ENCODE data around the gene TRIM47.
A peak's percentile ranks its signal among the peaks of the same experiment; 100 is the strongest.
"Not testable (repeated sequence)": the region's sequence is repeated elsewhere in the genome, so short reads cannot be mapped to it uniquely, and the experiment has no call there.

TRIM47 gene

DNA sequence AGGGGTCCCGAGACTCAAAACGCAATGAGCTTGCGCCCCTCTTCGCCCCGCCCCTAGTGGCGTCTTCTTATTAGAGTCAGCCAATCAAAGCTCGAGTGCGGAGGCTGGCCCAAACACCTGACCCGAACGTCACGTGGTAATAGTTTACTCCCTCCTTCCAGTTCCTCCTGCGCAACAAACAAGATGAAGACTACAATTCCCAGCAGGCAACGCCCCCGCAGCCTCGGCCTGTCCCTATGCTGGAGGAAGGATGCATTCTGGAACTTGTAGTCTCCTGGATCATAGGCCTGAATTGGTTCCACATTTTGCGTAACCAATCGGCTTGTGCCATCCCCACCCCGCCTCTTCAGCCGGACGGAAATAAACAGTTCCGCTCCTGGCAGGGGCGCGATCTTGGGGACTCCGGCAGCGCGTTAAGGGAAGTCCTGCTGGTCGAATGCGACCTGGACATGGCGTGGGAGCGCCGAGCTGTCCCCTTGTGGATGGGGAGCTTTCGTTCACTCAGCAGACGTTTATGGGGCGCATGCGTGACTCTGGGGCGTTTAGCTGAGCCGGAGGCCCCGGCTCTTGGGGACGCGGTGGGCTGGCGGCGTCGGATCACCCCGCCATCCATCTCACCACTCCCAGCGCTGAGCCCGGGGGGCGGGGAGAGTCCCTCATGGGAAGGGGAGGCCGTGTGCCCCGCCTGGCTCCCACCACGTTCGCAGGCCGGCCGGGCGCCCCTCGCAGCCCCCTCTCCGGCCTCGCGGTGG is 22.9 kb downstream of the TRIM47 start, which contains the start of gene WBP2:
WBP2 (minus strand) TSS at position 26 of the 752 bp plus-strand sequence. CDS start 38 bp downstream, outside the sequence.
- H3K36me3 Mint-ChIP-seq (ENCODE audit: low read depth): peaks cover 39% of the 10 kb centered on the region
- intact Hi-C loops (cut with micrococcal nuclease): loop anchor here (1.0 to 2.0 kb wide), 4 partner anchors 11 to 71 kb away; partner anchors contain the start of genes MRPL38, TRIM65, UNC13D and UNK
- H3K4me3 Mint-ChIP-seq: no peak within 1 kb of the TSS
- no peaks in the 10 kb centered on the region for H3K9me3 Mint-ChIP-seq
- no peaks in the 10 kb centered on the region for H3K27me3 Mint-ChIP-seq
- H3K27ac Mint-ChIP-seq: no peak within 1 kb of the TSS
- peaks cover 40% of the 10 kb centered on the region for H3K4me1 Mint-ChIP-seq (ENCODE audit: low read depth)

DNA sequence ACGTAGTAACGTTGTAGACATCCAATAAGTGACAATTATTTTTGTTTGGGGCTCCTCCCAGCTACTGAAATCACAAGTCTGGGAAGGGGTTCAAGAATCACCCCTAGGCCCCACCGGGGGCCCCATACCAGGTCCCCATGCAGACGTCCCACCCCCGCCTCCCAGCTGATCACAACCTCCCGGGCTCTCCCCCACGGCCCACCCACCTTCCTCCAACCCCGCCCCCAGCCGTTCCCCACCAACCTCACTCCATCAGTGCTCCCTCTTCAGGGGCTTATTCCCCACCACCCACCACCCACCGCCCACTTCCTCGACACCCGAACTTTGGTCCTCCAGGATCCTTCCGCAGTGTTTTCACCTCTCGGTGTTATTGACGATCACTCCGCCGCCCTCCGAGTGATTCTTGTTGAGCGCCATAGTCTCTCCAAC is 23.5 kb downstream of the TRIM47 start:
- no peaks in the 10 kb centered on the region for H3K27me3 Mint-ChIP-seq
- no peak overlapping the region for H3K4me3 Mint-ChIP-seq
- H3K27ac Mint-ChIP-seq: no peak overlapping the region
- intact Hi-C loops (cut with micrococcal nuclease): loop anchor here (1.0 to 2.0 kb wide), 4 partner anchors 11 to 71 kb away; partner anchors contain the start of genes MRPL38, TRIM65, UNC13D and UNK
- peaks cover 45% of the 10 kb centered on the region for H3K36me3 Mint-ChIP-seq (ENCODE audit: low read depth)
- no peaks in the 10 kb centered on the region for H3K9me3 Mint-ChIP-seq
- peaks cover 42% of the 10 kb centered on the region for H3K4me1 Mint-ChIP-seq (ENCODE audit: low read depth)

DNA sequence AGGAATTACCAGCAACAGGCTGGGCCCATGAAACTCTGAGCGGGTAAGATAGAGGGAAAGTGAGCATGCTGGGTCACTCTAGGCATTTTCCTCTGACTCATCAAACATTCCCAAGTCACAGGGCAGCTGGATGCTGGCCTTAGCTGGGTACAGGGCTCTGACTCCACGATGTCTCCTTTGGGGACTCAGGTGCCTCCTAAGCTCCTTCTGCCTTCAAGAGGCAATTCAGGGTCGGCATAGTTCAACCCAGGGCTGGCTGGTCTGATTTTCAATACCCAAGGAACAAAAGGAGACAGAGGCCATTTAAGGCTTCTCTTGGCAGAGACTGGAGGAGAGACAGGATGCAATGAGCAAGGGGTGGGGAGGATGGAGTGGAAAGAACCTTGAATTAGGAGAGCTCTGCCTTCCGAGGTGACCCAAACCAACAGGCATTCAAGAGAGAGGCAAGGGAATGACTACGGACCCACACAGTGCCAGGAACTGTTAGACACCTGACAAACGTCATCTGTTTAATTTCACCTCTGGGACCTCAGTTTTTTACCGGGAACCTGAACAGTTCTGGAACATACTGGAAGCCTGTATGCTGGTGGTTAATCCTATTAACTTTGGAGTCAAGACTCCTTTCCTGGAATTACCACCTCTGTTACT is 24.2 kb downstream of the TRIM47 start:
- Mint-ChIP-seq H3K9me3 (no peaks in the 10 kb centered on the region), H3K27me3 (no peaks in the 10 kb centered on the region), H3K27ac (no peak overlapping the region), H3K4me1 (ENCODE audit: low read depth) (peaks cover 45% of the 10 kb centered on the region), H3K4me3 (no peak overlapping the region), H3K36me3 (ENCODE audit: low read depth) (peaks cover 52% of the 10 kb centered on the region)
- intact Hi-C loops (cut with micrococcal nuclease): loop anchor here (2.0 kb wide), 2 partner anchors 43 to 51 kb away; partner anchors contain the start of genes MRPL38 and TRIM65

DNA sequence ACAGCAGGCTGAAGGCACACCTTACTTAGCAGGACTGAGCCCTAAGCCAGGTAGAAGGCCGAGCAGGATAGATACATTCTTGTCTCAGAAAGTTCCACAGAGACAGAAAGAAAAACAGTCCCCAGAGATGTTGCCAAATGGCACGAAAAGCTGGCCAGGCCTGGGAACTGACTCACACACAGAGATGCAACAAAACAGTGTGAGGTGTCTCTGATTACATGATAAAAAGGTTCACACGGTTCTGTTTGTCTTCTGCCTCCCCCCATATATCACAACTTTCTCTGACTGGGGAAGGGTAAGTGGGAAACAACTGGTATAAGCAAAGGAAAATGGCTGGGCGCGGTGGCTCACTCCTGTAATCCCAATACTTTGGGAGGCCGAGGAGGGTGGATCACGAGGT is 24.9 kb downstream of the TRIM47 start:
- Mint-ChIP-seq H3K27ac (no peak overlapping the region), H3K9me3 (no peaks in the 10 kb centered on the region), H3K4me3 (no peak overlapping the region), H3K4me1 (ENCODE audit: low read depth) (peaks cover 47% of the 10 kb centered on the region), H3K36me3 (ENCODE audit: low read depth) (peaks cover 60% of the 10 kb centered on the region), H3K27me3 (no peaks in the 10 kb centered on the region)
- intact Hi-C loops (cut with micrococcal nuclease): no loop called here

DNA sequence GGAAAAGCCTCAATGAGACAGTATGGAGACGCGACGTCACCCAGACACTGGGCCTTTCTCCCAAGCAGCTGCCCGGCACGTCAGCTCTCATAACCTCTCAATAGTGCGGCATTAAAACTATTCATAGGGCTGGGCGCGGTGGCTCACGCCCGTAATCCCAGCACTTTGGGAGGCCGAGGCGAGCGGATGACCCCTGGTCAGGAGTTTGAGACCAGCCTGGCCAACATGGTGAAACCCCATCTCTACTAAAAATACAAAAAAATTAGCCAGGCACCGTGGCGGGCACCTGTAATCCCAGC is 26.7 kb downstream of the TRIM47 start:
- intact Hi-C loops (cut with micrococcal nuclease); H3K27ac Mint-ChIP-seq; H3K9me3 Mint-ChIP-seq; H3K27me3 Mint-ChIP-seq; H3K4me3 Mint-ChIP-seq: not testable (repeated sequence)
- H3K4me1 Mint-ChIP-seq (ENCODE audit: low read depth): peaks cover 55% of the 10 kb centered on the region
- H3K36me3 Mint-ChIP-seq (ENCODE audit: low read depth): peaks cover 78% of the 10 kb centered on the region

DNA sequence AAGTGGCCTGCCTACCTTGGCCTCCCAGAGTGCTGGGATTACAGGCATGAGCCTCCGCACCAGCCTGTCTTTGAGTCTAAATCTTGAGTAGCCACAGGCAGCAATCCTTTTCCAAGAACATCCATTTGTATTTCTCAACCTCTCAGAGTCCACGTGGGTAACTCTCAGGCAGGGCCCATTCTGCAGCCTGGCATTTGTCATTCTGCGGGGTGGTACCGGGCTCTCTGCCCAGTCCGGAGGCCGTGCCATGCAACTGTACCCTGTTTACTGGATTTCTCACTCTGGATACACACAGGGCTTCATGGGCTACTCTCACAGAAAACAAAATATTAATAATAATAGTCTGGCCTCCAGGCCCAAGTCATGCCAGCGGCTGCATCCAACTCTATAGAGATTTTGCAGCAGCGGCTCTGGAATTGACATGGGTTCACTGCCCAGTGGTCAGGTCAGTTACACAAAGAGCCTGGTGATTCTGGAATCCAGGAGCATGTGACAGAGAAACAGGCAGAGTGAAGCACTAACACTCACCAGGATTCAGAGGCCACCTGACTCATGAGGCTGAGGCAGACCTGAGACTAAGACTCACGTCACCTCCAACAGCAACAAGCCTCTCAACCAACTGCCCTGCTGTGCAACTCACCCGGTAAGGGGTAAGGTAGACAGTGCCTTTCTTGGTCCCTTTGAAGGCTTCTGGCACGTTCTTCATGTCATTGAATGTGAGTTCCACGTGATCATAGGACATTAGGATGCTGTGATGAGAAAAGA is 27.3 kb downstream of the TRIM47 start:
- intact Hi-C loops (cut with micrococcal nuclease): no loop called here
- no peaks in the 10 kb centered on the region for H3K9me3 Mint-ChIP-seq
- H3K4me1 Mint-ChIP-seq (ENCODE audit: low read depth): peaks cover 55% of the 10 kb centered on the region
- H3K4me3 Mint-ChIP-seq: no peak overlapping the region
- no peak overlapping the region for H3K27ac Mint-ChIP-seq
- H3K36me3 Mint-ChIP-seq (ENCODE audit: low read depth): peaks cover 83% of the 10 kb centered on the region
- no peaks in the 10 kb centered on the region for H3K27me3 Mint-ChIP-seq

DNA sequence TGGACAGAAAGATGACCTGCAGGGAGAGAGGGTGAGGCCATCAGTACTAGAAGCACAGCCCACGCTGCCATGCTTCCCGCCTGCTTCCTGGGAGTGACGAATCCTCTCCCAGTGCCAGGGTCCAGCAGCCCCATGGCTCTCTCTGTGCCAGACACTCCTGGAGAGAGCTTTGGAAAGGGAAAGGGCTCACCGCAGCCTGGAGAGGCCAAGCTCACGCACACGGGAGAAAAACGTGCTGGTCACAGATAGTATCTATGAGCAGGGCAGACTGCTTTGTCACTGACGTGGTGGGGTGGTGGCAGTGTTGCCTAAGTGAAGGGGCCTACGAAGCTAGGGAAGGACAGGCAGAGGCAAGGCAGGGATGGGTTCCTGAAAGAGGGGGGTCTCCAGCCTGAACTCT is 28.7 kb downstream of the TRIM47 start:
- H3K36me3 Mint-ChIP-seq (ENCODE audit: low read depth): peaks cover 93% of the 10 kb centered on the region
- H3K27me3 Mint-ChIP-seq: no peaks in the 10 kb centered on the region
- H3K4me3 Mint-ChIP-seq: no peak overlapping the region
- intact Hi-C loops (cut with micrococcal nuclease): no loop called here
- H3K27ac Mint-ChIP-seq: peak overlapping the region; percentile 90
- H3K9me3 Mint-ChIP-seq: no peaks in the 10 kb centered on the region
- H3K4me1 Mint-ChIP-seq (ENCODE audit: low read depth): peaks cover 68% of the 10 kb centered on the region

DNA sequence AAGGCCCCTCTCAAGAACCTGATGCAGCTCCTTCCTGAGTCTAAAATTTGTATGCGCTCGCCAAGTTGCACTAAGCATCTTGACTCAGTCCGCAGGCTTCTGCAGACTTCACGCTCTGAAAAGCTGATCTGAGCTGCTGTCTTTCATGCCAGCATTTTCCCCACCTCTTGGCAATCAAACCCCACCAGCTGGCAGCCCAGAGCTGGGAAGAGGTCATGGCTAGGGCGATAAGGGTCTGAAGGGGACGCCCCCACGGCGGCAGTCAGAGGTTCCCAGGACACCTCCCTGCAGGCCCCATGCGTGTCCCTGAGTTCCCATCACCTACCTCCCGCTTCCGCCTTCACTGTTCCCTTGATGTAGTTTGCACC is 29.1 kb downstream of the TRIM47 start:
- Mint-ChIP-seq H3K9me3 (no peaks in the 10 kb centered on the region), H3K27ac (peak overlapping the region; percentile 90), H3K36me3 (ENCODE audit: low read depth) (peaks cover 92% of the 10 kb centered on the region), H3K27me3 (no peaks in the 10 kb centered on the region), H3K4me1 (ENCODE audit: low read depth) (peaks cover 67% of the 10 kb centered on the region), H3K4me3 (no peak overlapping the region)
- intact Hi-C loops (cut with micrococcal nuclease): no loop called here

DNA sequence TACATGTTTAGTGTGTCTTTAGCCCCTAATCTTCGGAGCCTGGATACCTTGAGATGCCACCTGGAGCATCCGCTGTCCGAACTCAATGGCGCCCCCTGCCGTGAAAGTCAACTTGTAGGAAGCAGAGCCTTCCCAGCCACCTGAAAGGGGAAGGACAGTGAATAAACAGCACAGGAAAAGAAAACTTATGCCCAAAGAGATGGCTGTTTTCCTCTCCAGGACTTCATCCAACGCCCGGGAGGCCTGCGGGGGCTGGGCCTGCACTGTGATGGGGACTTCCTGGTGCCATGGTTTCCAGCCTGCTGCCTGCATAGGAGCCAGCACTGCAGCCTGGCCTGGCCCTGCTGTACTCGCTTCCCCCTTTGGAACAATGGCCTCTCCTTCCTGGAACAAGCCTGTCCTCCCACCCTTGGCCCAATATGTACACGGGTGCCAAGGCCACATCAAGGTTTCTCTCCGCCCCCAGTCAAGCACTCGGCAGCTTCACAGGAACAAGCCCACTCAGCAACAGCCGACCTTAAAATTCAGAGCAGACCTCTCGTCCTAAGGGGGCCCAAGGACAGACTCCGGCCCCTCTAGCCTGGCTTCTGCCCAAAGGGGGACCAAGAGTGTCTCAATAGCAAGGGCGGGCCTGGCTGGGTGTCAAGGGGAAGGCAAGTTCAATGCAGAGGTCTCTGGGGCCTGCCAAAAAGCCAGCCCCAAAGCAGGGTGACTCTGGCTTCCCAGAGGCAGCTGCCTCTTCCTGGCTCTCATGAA is 29.7 kb downstream of the TRIM47 start:
- Mint-ChIP-seq H3K36me3 (ENCODE audit: low read depth) (peaks cover 92% of the 10 kb centered on the region), H3K4me3 (no peak overlapping the region), H3K27ac (peak overlapping the region; percentile 90), H3K4me1 (ENCODE audit: low read depth) (peaks cover 61% of the 10 kb centered on the region), H3K27me3 (no peaks in the 10 kb centered on the region), H3K9me3 (no peaks in the 10 kb centered on the region)
- intact Hi-C loops (cut with micrococcal nuclease): no loop called here

DNA sequence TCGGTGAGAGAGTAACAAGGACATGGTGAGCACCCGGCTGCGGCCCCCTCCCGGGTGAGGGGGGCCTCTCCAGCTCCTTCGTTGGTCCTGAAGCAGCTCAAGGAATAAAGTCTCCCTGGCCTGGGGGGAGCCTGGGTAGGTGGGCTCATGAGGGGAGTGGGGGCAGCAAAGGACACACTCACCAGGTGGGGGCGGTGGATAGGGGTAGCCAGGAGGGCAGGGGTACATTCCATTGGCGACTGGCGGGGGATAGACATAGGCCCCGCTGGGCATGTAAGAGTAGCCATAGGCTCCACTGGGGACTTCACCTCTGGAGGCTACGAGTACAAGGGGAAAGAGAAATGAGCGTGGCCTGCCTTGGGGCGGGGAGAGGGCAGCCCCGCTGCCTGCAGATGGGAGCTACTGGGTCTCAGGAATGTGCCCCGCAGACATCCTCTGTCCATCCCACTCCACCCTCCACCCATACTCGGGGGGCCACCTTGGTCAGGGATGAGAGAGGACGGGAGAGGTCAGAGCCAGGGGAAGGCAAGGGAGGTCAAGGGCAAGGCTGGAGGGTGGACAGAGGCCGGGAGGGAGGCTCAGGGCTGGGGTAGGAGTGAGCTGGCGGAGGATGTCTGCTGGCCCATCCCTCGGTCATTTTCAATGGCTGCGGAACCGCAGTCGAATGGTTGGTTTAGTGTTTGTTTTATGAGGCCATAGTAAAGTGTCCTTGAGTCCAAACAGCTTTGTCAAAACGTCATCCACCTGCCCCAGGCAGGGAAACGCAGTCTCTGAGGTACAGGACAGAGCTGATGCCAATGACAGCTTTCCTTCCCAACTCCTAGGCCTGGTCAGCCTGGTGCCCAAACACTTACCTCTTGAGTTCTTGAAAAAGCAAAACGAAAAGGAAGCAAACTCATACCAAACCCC is 30.5 kb downstream of the TRIM47 start:
- intact Hi-C loops (cut with micrococcal nuclease): no loop called here
- H3K27ac Mint-ChIP-seq: peak overlapping the region; percentile 90

DNA sequence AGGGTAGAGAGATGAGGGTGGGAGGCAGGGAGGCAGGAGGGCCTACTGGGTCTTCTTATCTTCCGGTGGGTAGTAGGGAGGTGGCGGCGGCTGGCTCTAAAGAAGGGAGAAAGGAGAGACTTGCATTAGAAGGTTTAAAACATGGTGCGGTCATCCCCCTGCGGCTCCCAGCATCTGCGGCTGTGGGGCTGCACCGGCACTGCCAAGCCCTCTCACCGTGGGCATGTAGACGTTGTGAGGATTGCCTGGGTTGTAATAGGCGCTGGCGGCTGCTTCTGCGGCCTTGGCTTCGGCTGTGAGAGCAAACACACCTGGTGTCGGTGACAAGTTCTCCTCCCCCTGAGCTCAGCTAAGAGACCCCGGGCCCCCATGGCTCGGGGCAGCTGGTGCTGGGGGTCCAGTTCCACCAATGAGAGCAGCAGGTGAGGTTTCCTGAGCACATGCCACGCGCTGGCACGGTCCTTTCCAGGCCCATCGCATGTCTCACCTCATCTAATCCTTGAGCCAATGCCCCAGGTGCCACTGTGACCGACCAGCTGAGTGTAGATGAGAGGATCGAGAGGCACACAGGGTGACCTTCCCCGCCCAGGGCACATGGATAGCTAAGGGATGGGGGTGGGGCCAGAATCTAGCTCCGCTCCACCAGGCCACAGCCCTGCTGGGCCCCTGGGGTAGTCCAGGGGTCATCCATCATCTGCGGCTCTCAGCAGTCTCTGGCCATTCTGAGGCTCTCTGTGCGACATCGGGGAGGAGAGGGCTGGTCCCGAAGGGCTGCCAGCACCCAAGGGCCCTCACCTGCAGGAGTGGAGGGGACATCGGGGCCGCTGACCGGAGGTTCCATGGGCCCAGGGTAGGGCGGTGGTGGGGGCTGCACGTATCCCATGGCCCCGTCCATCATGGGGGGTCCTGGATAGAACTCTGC is 31.4 kb downstream of the TRIM47 start:
- Mint-ChIP-seq H3K27ac (peak overlapping the region; percentile 90), H3K27me3 (no peaks in the 10 kb centered on the region), H3K4me3 (peak overlapping the region; percentile 59), H3K4me1 (ENCODE audit: low read depth) (peaks cover 67% of the 10 kb centered on the region), H3K36me3 (ENCODE audit: low read depth) (peaks cover 92% of the 10 kb centered on the region), H3K9me3 (no peaks in the 10 kb centered on the region)
- intact Hi-C loops (cut with micrococcal nuclease): no loop called here

More for the DNA sequence above, 30.5 kb downstream of the TRIM47 start:
- no peak overlapping the region for H3K4me3 Mint-ChIP-seq
- H3K27me3 Mint-ChIP-seq: no peaks in the 10 kb centered on the region
- H3K9me3 Mint-ChIP-seq: no peaks in the 10 kb centered on the region
- H3K4me1 Mint-ChIP-seq (ENCODE audit: low read depth): peaks cover 63% of the 10 kb centered on the region
- peaks cover 92% of the 10 kb centered on the region for H3K36me3 Mint-ChIP-seq (ENCODE audit: low read depth)
